ENCODE data around the gene PHF2. TPM values are rescaled to one million over a fixed set of nuclear protein-coding genes. Genes with fewer than 3 reads are reported as not detected.

Gene PHF2
- total RNA-seq, 4 donors from 2014 or later = 21.1 to 38.2 (median 21.3) TPM

GRCh38 chr9:93686127-93686879 lies 109.9 kb downstream of the PHF2 start:
- in situ Hi-C loops (cut with MboI; ENCODE audit: low pct_ligation_motif_present in 1 of 4, low pct_unique_long_range_greater_than_20kb in 1 of 4, low sequenced_read_pairs in 3 of 4) = loop anchor here in 3 of 4 donors (10.0 to 25.0 kb wide), 3 partner anchors 276 to 526 kb away; partner anchors contain the start of gene BARX1 (in 1 of the 3)
- Histone ChIP-seq H3K4me3 (no peak overlapping the region), H3K4me1 (peaks cover 0 to 3% (median under 1%) of the 10 kb centered on the region in 4 donors), H3K36me3 (no peaks in the 10 kb centered on the region), H3K9me3 (peaks cover 19 to 26% of the 10 kb centered on the region in 2 donors), H3K27me3 (no peaks in the 10 kb centered on the region), H3K27ac (no peak overlapping the region)
- no peak for TF ChIP-seq CTCF (IDR thresholded peaks at IDR 0.05)
- TF ChIP-seq POLR2AphosphoS5 (IDR thresholded peaks at IDR 0.05) = no peak
- TF ChIP-seq EP300 (IDR thresholded peaks at IDR 0.05; ENCODE audit: low read depth) = no peak
- no peak for TF ChIP-seq POLR2A (IDR thresholded peaks at IDR 0.05)
- DNase-seq = no peak
- intact Hi-C loops (cut with DNase I; ENCODE audit: low total_unique reads) = no loop called here
- 87 to 95% methylated on average over 3 to 9 of the region's 9 CpGs for WGBS, 2 donors (ENCODE audit: low coverage in 1 of 2)

GRCh38 chr9:93686880-93687236 lies 110.5 kb downstream of the PHF2 start:
- H3K4me3 ChIP-seq = no peak overlapping the region
- in situ Hi-C loops (cut with MboI; ENCODE audit: low pct_ligation_motif_present in 1 of 4, low pct_unique_long_range_greater_than_20kb in 1 of 4, low sequenced_read_pairs in 3 of 4) (loop anchor here in 3 of 4 donors (10.0 to 25.0 kb wide), 3 partner anchors 275 to 525 kb away; partner anchors contain the start of gene BARX1 (in 1 of the 3)), intact Hi-C loops (cut with DNase I; ENCODE audit: low total_unique reads) (no loop called here)
- H3K36me3 ChIP-seq = no peaks in the 10 kb centered on the region
- H3K27ac ChIP-seq = no peak overlapping the region
- DNase-seq = no peak
- peaks cover 0 to 3% (median under 1%) of the 10 kb centered on the region in 4 donors for H3K4me1 ChIP-seq
- no peaks in the 10 kb centered on the region for H3K27me3 ChIP-seq
- H3K9me3 ChIP-seq = peaks cover 19 to 26% of the 10 kb centered on the region in 2 donors
- 95% methylated on average over 3 of the region's 3 CpGs; no CpG with 5 or more reads in 1 of the 2 donors for WGBS, 2 donors (ENCODE audit: low coverage in 1 of 2)
- TF ChIP-seq POLR2A (IDR thresholded peaks at IDR 0.05) (no peak), CTCF (IDR thresholded peaks at IDR 0.05) (no peak), EP300 (IDR thresholded peaks at IDR 0.05; ENCODE audit: low read depth) (no peak), POLR2AphosphoS5 (IDR thresholded peaks at IDR 0.05) (no peak)

GRCh38 chr9:93690618-93691017 lies 114.2 kb downstream of the PHF2 start:
- intact Hi-C loops (cut with DNase I; ENCODE audit: low total_unique reads) = no loop called here
- no peaks in the 10 kb centered on the region for H3K4me1 ChIP-seq
- H3K27ac ChIP-seq = no peak overlapping the region
- in situ Hi-C loops (cut with MboI; ENCODE audit: low pct_ligation_motif_present in 1 of 4, low pct_unique_long_range_greater_than_20kb in 1 of 4, low sequenced_read_pairs in 3 of 4) = loop anchor here in 2 of 4 donors (10.0 to 25.0 kb wide), 3 partner anchors 272 to 522 kb away; partner anchors contain the start of gene BARX1 (in 1 of the 2)
- H3K27me3 ChIP-seq = no peaks in the 10 kb centered on the region
- peaks cover 19 to 26% of the 10 kb centered on the region in 2 donors for H3K9me3 ChIP-seq
- H3K36me3 ChIP-seq = no peaks in the 10 kb centered on the region
- 86 to 94% methylated on average over 1 of the region's 1 CpG for WGBS, 2 donors (ENCODE audit: low coverage in 1 of 2)
- no peak for TF ChIP-seq CTCF (IDR thresholded peaks at IDR 0.05)
- TF ChIP-seq POLR2A (IDR thresholded peaks at IDR 0.05) = no peak
- no peak for TF ChIP-seq POLR2AphosphoS5 (IDR thresholded peaks at IDR 0.05)
- no peak for TF ChIP-seq EP300 (IDR thresholded peaks at IDR 0.05; ENCODE audit: low read depth)
- H3K4me3 ChIP-seq = no peak overlapping the region
- no peak for DNase-seq

DNA sequence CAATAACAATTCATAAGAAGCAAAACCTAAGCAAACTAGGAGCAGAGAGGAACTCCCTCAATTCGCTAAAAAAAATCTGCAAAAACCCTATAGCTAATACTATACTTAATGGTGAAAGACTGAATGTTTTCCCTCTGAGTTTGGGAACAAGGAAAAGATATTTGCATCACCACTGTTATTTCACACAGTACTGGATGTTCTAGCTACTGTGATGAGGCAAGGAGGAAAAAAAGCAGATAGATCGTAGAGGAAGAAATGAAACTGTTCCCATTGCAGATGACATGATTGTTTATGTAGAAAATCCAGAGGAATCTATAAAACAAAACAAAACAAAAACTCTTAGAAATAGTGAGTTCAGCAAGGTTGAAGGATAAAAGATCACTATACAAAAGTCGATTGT lies 116.7 kb downstream of the PHF2 start:
- intact Hi-C loops (cut with DNase I; ENCODE audit: low total_unique reads) (no loop called here), in situ Hi-C loops (cut with MboI; ENCODE audit: low pct_ligation_motif_present in 1 of 4, low pct_unique_long_range_greater_than_20kb in 1 of 4, low sequenced_read_pairs in 3 of 4) (loop anchor here in 2 of 4 donors (10.0 to 25.0 kb wide), 3 partner anchors 269 to 519 kb away; partner anchors contain the start of gene BARX1 (in 1 of the 2))
- H3K9me3 ChIP-seq = peaks cover 18 to 24% of the 10 kb centered on the region in 2 donors
- DNase-seq = no peak
- H3K4me1 ChIP-seq = no peaks in the 10 kb centered on the region
- no peak overlapping the region for H3K4me3 ChIP-seq
- H3K36me3 ChIP-seq = no peaks in the 10 kb centered on the region
- no peaks in the 10 kb centered on the region for H3K27me3 ChIP-seq
- 67 to 72% methylated on average over 3 of the region's 3 CpGs for WGBS, 2 donors (ENCODE audit: low coverage in 1 of 2)
- H3K27ac ChIP-seq = no peak overlapping the region
- TF ChIP-seq EP300 (IDR thresholded peaks at IDR 0.05; ENCODE audit: low read depth) (no peak), POLR2A (IDR thresholded peaks at IDR 0.05) (no peak), POLR2AphosphoS5 (IDR thresholded peaks at IDR 0.05) (peak in 1 of 3 donors; percentile 11), CTCF (IDR thresholded peaks at IDR 0.05) (no peak)
